MM.1S (cell line): ENCODE measurements around the gene KIAA1755.

ENCODE experiments used
- CTCF ChIP-seq: fragments of 300-600 bp; sonication (generic); IDR thresholded peaks from 2 replicates; pipeline ENCODE4 v1.5.1; 2016; ENCODE audit warnings: antibody characterized with exemption, low read length, mixed read lengths
- EZH2 ChIP-seq: fragments of 300-600 bp; sonication (generic); optimal IDR thresholded peaks from 2 replicates; pipeline ENCODE3; 2017; ENCODE audit warnings: low read depth, mild to moderate bottlenecking, antibody characterized with exemption, low read length, mixed read lengths
- EZH2phosphoT487 ChIP-seq: fragments of 300-600 bp; sonication (generic); IDR thresholded peaks from 2 replicates; pipeline ENCODE4 v1.6.1; 2018; ENCODE audit warnings: antibody characterized with exemption, low read length

DNA sequence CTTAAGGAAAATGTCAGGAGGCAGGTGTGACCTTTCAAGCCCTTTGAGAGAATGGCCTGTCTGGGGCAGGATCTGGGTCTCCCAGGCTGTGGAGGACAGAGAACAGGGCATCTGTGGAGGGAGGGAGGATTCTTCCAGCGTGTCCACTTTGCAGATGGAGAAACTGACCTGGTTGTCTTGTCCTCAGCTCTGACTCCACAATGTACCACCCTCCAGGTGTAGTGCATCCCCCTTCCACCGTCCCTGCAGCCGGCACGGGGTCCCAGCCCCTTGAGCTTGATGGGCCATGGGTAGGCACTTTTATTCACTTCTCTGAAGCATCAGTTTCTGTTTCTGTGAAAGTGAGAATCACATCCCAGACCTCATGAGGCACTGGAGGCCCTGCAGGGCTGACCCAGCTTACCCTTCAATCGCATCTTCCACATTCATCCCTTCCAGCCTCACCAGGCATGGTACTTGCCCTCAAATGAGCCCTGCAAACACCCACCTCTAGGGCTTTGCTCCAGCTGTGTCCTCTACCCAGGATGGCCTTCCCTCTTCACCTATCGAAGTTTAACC is 90.8 kb downstream of the KIAA1755 start:
- TF ChIP-seq CTCF (no peak), EZH2 (no peak), EZH2phosphoT487 (no peak)
